ENCODE data around the gene CAMSAP3. TPM values are rescaled to one million over a fixed set of nuclear protein-coding genes. Genes with fewer than 3 reads are reported as not detected.

CAMSAP3 gene
- polyA plus RNA-seq, 1 experiment, result not detected

DNA sequence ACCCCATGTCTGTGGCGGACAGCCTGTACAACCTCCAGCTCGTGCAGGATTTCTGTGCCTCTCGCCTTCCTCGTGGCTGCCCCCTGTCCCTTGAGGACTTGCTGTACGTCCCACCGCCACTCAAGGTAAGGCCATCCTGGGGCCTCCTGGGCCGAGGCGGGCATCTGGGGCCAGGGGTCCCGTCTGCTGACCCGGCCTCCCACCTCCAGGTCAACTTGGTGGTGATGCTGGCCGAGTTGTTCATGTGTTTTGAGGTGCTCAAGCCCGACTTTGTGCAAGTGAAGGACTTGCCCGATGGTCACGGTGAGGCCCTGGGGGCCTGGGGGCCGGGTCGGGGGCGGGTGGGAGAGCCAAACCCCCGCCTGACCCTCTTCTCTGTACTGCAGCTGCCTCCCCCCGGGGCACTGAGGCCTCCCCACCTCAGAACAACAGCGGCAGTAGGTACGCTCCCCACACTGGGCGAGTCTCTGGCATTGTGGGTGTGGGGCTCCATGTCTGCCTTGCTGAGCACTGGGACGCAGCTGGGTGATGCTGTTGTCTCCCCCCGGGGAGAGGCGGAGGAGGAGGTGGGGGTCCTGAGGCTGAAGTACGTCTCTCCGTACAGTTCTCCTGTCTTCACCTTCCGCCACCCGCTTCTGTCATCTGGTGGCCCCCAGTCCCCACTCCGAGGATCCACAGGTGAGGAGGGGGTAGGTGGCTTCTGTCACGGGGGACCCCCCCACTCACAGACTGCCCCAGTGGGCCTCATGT lies 15.0 kb downstream of the CAMSAP3 start:
- POLR2A ChIA-PET, result no interaction called here
- no peak overlapping the region for H3K27ac ChIP-seq (ENCODE audit: low read depth, low read length)
- DNase-seq (ENCODE audit: low read depth, low spot score), result no peak
- CTCF ChIA-PET, result no interaction called here
- TF ChIP-seq, protein P1, sequence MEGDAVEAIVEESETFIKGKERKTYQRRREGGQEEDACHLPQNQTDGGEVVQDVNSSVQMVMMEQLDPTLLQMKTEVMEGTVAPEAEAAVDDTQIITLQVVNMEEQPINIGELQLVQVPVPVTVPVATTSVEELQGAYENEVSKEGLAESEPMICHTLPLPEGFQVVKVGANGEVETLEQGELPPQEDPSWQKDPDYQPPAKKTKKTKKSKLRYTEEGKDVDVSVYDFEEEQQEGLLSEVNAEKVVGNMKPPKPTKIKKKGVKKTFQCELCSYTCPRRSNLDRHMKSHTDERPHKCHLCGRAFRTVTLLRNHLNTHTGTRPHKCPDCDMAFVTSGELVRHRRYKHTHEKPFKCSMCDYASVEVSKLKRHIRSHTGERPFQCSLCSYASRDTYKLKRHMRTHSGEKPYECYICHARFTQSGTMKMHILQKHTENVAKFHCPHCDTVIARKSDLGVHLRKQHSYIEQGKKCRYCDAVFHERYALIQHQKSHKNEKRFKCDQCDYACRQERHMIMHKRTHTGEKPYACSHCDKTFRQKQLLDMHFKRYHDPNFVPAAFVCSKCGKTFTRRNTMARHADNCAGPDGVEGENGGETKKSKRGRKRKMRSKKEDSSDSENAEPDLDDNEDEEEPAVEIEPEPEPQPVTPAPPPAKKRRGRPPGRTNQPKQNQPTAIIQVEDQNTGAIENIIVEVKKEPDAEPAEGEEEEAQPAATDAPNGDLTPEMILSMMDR (IDR thresholded peaks at IDR 0.05; ENCODE audit: low read depth, low read length), result no peak
- H3K9me3 ChIP-seq (ENCODE audit: control insufficient read depth, insufficient read depth, low read length), result no peaks in the 10 kb centered on the region; the same call in 1 of the 2 replicates
- H3K4me3 ChIP-seq (ENCODE audit: low read depth, low read length), result no peak overlapping the region
- H3K27me3 ChIP-seq (ENCODE audit: control insufficient read depth, insufficient read depth, low read length), result no peaks in the 10 kb centered on the region

DNA sequence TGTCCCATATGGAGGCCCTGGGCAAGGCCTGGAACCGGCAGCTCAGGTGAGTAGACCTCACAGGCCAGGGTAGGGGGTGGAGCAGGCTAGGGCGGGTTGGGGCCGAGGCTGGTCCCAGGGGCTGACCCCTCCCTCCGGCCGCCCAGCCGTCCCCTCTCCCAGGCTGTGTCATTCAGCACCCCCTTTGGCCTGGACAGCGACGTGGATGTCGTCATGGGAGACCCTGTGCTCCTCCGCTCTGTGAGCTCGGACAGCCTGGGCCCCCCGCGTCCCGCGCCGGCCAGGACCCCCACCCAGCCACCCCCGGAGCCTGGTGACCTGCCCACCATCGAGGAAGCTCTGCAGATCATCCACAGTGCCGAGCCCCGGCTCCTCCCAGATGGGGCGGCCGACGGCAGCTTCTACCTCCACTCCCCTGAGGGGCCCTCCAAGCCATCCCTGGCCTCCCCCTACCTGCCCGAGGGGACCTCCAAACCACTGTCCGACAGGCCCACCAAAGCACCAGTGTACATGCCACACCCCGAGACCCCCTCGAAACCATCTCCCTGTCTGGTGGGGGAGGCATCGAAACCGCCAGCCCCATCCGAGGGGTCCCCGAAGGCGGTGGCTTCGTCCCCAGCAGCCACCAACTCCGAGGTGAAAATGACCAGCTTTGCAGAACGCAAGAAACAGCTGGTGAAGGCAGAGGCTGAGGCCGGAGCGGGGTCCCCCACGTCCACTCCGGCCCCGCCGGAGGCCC lies 16.0 kb downstream of the CAMSAP3 start:
- POLR2A ChIA-PET, result no interaction called here
- CTCF ChIA-PET, result interaction anchor here (0.7 kb wide), 1 partner anchor 152 kb away, joined by 4 read pairs; no protein-coding TSS in a partner anchor
- Histone ChIP-seq H3K9me3 (ENCODE audit: control insufficient read depth, insufficient read depth, low read length) (no peaks in the 10 kb centered on the region; the same call in 1 of the 2 replicates), H3K27me3 (ENCODE audit: control insufficient read depth, insufficient read depth, low read length) (no peaks in the 10 kb centered on the region), H3K4me3 (ENCODE audit: low read depth, low read length) (no peak overlapping the region), H3K27ac (ENCODE audit: low read depth, low read length) (no peak overlapping the region)
- DNase-seq (ENCODE audit: low read depth, low spot score), result no peak
- TF ChIP-seq, protein P1 (IDR thresholded peaks at IDR 0.05; ENCODE audit: low read depth, low read length), result no peak

DNA sequence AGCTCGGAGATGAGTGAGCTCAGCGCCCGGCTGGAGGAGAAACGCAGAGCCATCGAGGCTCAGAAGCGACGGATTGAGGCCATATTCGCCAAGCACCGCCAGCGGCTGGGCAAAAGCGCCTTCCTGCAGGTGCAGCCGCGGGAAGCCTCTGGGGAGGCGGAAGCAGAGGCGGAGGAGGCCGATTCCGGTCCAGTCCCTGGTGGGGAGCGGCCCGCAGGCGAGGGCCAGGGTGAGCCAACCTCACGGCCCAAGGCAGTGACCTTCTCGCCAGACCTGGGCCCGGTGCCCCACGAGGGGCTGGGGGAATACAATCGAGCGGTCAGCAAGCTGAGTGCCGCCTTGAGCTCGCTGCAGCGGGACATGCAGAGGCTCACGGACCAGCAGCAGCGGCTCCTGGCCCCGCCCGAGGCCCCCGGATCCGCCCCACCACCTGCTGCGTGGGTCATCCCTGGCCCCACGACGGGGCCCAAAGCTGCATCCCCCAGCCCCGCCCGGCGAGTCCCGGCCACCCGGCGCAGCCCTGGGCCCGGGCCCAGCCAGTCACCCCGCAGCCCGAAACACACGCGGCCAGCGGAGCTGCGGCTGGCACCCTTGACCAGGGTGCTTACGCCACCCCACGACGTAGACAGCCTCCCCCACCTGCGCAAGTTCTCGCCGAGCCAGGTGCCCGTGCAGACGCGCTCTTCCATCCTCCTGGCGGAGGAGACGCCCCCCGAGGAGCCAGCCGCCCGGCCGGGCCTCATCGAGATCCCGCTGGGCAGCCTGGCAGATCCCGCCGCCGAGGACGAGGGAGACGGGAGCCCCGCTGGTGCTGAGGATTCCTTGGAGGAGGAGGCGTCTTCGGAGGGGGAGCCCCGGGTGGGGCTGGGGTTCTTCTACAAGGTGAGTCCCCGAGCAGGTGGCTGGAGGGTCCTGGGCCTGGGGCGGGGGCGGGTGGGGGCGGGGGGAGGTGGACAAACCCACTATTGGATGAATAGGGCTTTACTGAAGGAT lies 16.9 kb downstream of the CAMSAP3 start:
- TF ChIP-seq, protein P1 (IDR thresholded peaks at IDR 0.05; ENCODE audit: low read depth, low read length), result no peak
- ChIA-PET CTCF (interaction anchor here (0.7 kb wide), 1 partner anchor 151 kb away, joined by 4 read pairs; no protein-coding TSS in a partner anchor), POLR2A (no interaction called here)
- Histone ChIP-seq H3K27me3 (ENCODE audit: control insufficient read depth, insufficient read depth, low read length) (no peaks in the 10 kb centered on the region), H3K9me3 (ENCODE audit: control insufficient read depth, insufficient read depth, low read length) (no peaks in the 10 kb centered on the region; the same call in 1 of the 2 replicates), H3K27ac (ENCODE audit: low read depth, low read length) (no peak overlapping the region), H3K4me3 (ENCODE audit: low read depth, low read length) (no peak overlapping the region)
- no peak for DNase-seq (ENCODE audit: low read depth, low spot score)

DNA sequence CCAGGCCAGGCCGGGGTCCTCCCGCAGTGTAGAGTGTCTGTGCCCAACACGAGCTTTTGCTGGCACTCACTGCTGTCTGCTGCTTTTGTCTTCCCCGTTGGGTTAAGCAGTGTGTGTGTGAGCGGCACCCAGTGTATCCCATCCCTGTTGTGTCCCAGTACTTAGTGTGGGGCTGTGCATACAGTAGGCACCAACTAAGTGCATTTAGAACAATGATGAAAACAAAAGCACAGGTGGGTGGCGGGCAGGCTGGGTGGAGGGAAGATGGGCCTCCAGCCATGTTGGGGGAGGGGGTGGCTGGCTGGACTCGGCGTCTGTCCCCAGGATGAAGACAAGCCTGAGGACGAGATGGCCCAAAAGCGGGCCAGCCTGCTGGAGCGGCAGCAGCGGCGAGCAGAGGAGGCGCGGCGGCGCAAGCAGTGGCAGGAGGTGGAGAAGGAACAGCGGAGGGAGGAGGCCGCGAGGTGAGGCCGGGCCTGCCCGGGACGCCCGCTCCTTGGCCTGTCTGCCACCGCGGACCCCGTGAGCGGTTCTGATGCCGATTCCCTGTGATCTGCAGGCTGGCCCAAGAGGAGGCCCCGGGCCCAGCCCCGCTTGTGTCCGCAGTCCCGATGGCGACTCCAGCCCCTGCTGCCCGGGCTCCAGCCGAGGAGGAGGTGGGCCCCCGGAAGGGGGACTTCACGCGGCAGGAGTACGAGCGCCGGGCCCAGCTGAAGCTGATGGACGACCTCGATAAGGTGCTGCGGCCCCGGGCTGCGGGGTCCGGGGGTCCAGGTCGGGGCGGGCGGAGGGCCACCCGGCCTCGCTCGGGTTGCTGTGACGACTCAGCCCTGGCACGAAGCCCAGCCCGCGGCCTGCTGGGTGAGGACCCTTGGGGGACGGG lies 19.4 kb downstream of the CAMSAP3 start:
- Histone ChIP-seq H3K4me3 (ENCODE audit: low read depth, low read length) (no peak overlapping the region), H3K9me3 (ENCODE audit: control insufficient read depth, insufficient read depth, low read length) (no peaks in the 10 kb centered on the region; the same call in 1 of the 2 replicates), H3K27ac (ENCODE audit: low read depth, low read length) (no peak overlapping the region), H3K27me3 (ENCODE audit: control insufficient read depth, insufficient read depth, low read length) (no peaks in the 10 kb centered on the region)
- CTCF ChIA-PET, result no interaction called here
- no peak for DNase-seq (ENCODE audit: low read depth, low spot score)
- TF ChIP-seq, protein P1 (IDR thresholded peaks at IDR 0.05; ENCODE audit: low read depth, low read length), result no peak
- POLR2A ChIA-PET, result no interaction called here
